ENCODE data around the gene SUGT1. TPM values are rescaled to one million over a fixed set of nuclear protein-coding genes. Genes with fewer than 3 reads are reported as not detected.
A peak's percentile ranks its signal among the peaks of the same experiment; 100 is the strongest.

The SUGT1 gene
- polyA plus RNA-seq, 3 donors from 2014 or later, result 45.0 to 50.7 (median 49.5) TPM

- no peak overlapping the region for H3K4me3 Mint-ChIP-seq
- H3K27ac Mint-ChIP-seq, result no peak overlapping the region
- H3K36me3 Mint-ChIP-seq, result peaks cover 0 to 3% (median 0%) of the 10 kb centered on the region in 3 donors
- peaks cover 0 to 2% of the 10 kb centered on the region in 2 donors for H3K4me1 Mint-ChIP-seq
- H3K9me3 Mint-ChIP-seq, result no peaks in the 10 kb centered on the region
- H3K27me3 Mint-ChIP-seq (ENCODE audit: low read depth in 3 of 3), result peaks cover 0 to 8% (median 0%) of the 10 kb centered on the region in 3 donors
- DNase-seq, result no peak
These were observed 73.6 kb downstream of the SUGT1 start for GRCh38 chr13:52726258-52726657.

- peaks cover 0 to 3% (median 0%) of the 10 kb centered on the region in 3 donors for H3K36me3 Mint-ChIP-seq
- no peak for DNase-seq
- no peak overlapping the region for H3K4me3 Mint-ChIP-seq
- H3K27me3 Mint-ChIP-seq (ENCODE audit: low read depth in 3 of 3), result peaks cover 2 to 11% (median 5%) of the 10 kb centered on the region in 3 donors
- H3K9me3 Mint-ChIP-seq, result no peaks in the 10 kb centered on the region
- peaks cover 2 to 9% of the 10 kb centered on the region in 2 donors for H3K4me1 Mint-ChIP-seq
- no peak overlapping the region for H3K27ac Mint-ChIP-seq
These were observed 81.5 kb downstream of the SUGT1 start for GRCh38 chr13:52734075-52734623.

GRCh38 chr13:52736891-52737290 is 84.3 kb downstream of the SUGT1 start:
- H3K4me3 Mint-ChIP-seq, result no peak overlapping the region
- H3K27ac Mint-ChIP-seq, result no peak overlapping the region
- peaks cover 5 to 9% of the 10 kb centered on the region in 2 donors for H3K4me1 Mint-ChIP-seq
- no peaks in the 10 kb centered on the region for H3K36me3 Mint-ChIP-seq
- no peaks in the 10 kb centered on the region for H3K9me3 Mint-ChIP-seq
- DNase-seq, result no peak
- peaks cover 8 to 13% (median 10%) of the 10 kb centered on the region in 3 donors for H3K27me3 Mint-ChIP-seq (ENCODE audit: low read depth in 3 of 3)

GRCh38 chr13:52737451-52737850 is 84.8 kb downstream of the SUGT1 start:
- Mint-ChIP-seq H3K9me3 (no peaks in the 10 kb centered on the region), H3K4me1 (peaks cover 5 to 9% of the 10 kb centered on the region in 2 donors), H3K36me3 (no peaks in the 10 kb centered on the region), H3K27ac (no peak overlapping the region), H3K27me3 (ENCODE audit: low read depth in 3 of 3) (peaks cover 8 to 16% (median 13%) of the 10 kb centered on the region in 3 donors), H3K4me3 (no peak overlapping the region)
- no peak for DNase-seq

DNA sequence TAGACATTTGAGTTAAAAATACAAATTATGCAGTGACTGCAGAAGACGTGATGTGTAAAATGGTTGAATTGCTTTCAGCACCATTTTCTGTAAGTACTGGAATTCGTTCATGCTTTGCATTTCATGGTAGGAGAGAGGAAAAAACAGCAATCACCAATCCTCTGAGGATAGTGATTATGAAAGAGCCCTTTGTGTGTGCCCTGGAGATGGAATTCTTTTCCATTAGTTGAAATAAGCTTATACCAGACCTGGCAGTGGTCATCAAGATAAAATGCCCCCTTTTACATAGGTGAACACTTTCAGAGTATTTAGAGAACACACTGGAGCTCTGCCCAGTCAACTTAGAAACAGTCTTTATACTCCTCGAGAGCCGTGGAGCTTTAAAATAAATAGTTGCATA is 85.3 kb downstream of the SUGT1 start:
- Mint-ChIP-seq H3K4me3 (peak overlapping the region in 4 of 5 donors; percentile 38 to 53 (median 49)), H3K4me1 (peaks cover 5 to 9% of the 10 kb centered on the region in 2 donors), H3K27ac (no peak overlapping the region), H3K9me3 (no peaks in the 10 kb centered on the region), H3K27me3 (ENCODE audit: low read depth in 3 of 3) (peaks cover 8 to 16% (median 11%) of the 10 kb centered on the region in 3 donors), H3K36me3 (no peaks in the 10 kb centered on the region)
- no peak for DNase-seq

- peaks cover 8 to 23% (median 9%) of the 10 kb centered on the region in 3 donors for H3K27me3 Mint-ChIP-seq (ENCODE audit: low read depth in 3 of 3)
- peaks cover 5 to 9% of the 10 kb centered on the region in 2 donors for H3K4me1 Mint-ChIP-seq
- peak overlapping the region in 4 of 5 donors; percentile 47 to 55 (median 49) for H3K4me3 Mint-ChIP-seq
- H3K9me3 Mint-ChIP-seq, result peaks cover 0 to 3% (median 0%) of the 10 kb centered on the region in 6 donors
- no peaks in the 10 kb centered on the region for H3K36me3 Mint-ChIP-seq
- no peak overlapping the region for H3K27ac Mint-ChIP-seq
- DNase-seq, result peak in 1 of 3 donors; percentile 14
These were observed 86.3 kb downstream of the SUGT1 start for GRCh38 chr13:52738719-52739467.

DNA sequence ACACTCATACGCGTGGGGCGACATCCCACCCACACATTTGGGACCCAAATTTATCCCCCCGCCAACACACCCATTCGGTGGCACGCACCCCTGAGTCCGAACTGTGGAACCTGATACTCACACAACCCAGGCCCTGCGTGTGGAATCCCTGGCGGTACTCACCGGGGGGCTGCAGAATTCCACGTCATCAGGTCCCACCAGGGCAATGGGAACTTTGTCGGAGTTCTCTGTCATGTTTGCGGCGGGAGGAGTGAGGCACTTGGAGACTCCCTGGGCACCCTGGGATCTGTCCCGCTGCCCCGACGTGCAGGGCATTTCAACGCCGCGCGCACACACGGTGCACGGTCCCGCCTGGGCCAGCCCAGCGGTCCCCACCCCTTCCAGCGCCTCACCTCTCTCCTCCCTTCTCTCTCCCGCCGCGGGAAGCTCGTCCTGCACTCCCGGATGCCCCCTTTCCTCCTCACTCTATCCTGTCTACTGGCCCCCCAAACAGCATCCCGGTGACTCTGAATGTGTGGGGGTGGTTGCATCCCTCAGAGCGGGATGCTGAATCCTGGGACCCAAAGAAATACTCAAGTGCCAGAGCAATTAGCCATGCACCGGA is 86.9 kb downstream of the SUGT1 start, which contains the start of gene CNMD:
Gene CNMD (minus strand): TSS at position 353 of the 604 bp plus-strand sequence. CDS start 119 bp downstream, at position 234.
- H3K4me1 Mint-ChIP-seq, result peaks cover 5 to 9% of the 10 kb centered on the region in 2 donors
- peaks cover 0 to 3% (median 0%) of the 10 kb centered on the region in 6 donors for H3K9me3 Mint-ChIP-seq
- no peak for DNase-seq
- peaks cover 8 to 23% (median 9%) of the 10 kb centered on the region in 3 donors for H3K27me3 Mint-ChIP-seq (ENCODE audit: low read depth in 3 of 3)
- no peak within 1 kb of the TSS for H3K27ac Mint-ChIP-seq
- H3K4me3 Mint-ChIP-seq, result peak within 1 kb of the TSS in 4 of 5 donors; percentile 47 to 64 (median 51)
- no peaks in the 10 kb centered on the region for H3K36me3 Mint-ChIP-seq

DNA sequence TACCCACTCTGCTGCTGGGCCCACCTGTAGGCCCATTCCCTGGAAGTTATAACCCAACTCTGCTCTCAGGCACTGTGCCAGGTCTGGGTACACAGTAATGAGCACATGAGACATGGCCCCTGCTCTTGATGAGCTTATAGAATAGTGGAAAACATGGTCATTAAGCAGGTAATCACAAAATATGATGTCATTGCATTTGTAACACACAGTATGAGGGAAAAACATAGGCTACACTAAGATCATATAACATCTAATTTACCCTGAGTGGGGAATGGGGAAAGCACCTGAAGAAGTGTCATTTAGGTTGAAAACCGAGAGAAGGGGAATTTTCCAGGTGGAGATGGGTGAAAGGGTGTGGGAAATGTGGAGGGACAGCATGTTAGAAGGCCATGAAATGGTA is 90.9 kb downstream of the SUGT1 start:
- no peak overlapping the region for H3K27ac Mint-ChIP-seq

GRCh38 chr13:52743988-52744387 is 91.4 kb downstream of the SUGT1 start:
- Mint-ChIP-seq H3K27me3 (ENCODE audit: low read depth in 3 of 3) (peaks cover 11 to 22% (median 12%) of the 10 kb centered on the region in 3 donors), H3K4me1 (peaks cover 0 to 4% of the 10 kb centered on the region in 2 donors), H3K9me3 (peaks cover 0 to 3% (median 0%) of the 10 kb centered on the region in 6 donors), H3K4me3 (no peak overlapping the region), H3K36me3 (no peaks in the 10 kb centered on the region), H3K27ac (no peak overlapping the region)
- no peak for DNase-seq

More for the DNA sequence above, 90.9 kb downstream of the SUGT1 start:
- H3K4me3 Mint-ChIP-seq, result no peak overlapping the region
- DNase-seq, result no peak
- peaks cover 10 to 22% (median 12%) of the 10 kb centered on the region in 3 donors for H3K27me3 Mint-ChIP-seq (ENCODE audit: low read depth in 3 of 3)
- peaks cover 1 to 4% of the 10 kb centered on the region in 2 donors for H3K4me1 Mint-ChIP-seq
- H3K9me3 Mint-ChIP-seq, result peaks cover 0 to 3% (median 0%) of the 10 kb centered on the region in 6 donors
- no peaks in the 10 kb centered on the region for H3K36me3 Mint-ChIP-seq

DNA sequence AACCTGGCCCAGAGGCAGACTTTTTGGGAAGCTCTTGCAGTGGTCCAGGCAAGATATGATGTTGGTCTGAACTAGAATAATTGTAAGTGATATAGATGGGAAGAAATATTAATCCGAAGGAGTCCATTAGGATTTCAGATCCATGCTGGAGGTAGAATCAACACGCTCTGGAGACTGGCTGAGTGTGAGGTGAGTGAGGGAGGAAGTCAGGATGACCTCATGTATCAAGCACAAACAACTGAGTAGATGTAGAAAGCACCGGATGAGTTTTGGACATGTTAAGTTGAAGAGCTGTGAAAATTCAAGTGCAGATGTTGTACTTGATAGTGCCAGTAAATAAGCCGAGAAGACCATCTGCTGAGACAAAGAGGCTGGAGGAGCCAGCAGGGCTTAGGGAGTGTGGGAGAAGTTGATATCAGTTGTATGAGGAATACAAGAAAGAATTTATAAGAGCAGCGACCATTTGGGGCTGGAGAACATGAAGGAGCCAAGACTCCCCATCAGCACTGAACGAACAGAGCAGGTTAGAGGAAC is 92.3 kb downstream of the SUGT1 start:
- peaks cover 9 to 19% (median 9%) of the 10 kb centered on the region in 3 donors for H3K27me3 Mint-ChIP-seq (ENCODE audit: low read depth in 3 of 3)
- H3K9me3 Mint-ChIP-seq, result peaks cover 0 to 3% (median 0%) of the 10 kb centered on the region in 6 donors
- no peaks in the 10 kb centered on the region for H3K4me1 Mint-ChIP-seq
- H3K36me3 Mint-ChIP-seq, result no peaks in the 10 kb centered on the region
- no peak for DNase-seq
- no peak overlapping the region for H3K4me3 Mint-ChIP-seq
- H3K27ac Mint-ChIP-seq, result no peak overlapping the region

GRCh38 chr13:52746141-52746540 is 93.5 kb downstream of the SUGT1 start:
- DNase-seq, result no peak
- no peak overlapping the region for H3K27ac Mint-ChIP-seq
- H3K9me3 Mint-ChIP-seq, result peaks cover 0 to 3% (median 0%) of the 10 kb centered on the region in 6 donors
- peaks cover 6 to 16% (median 7%) of the 10 kb centered on the region in 3 donors for H3K27me3 Mint-ChIP-seq (ENCODE audit: low read depth in 3 of 3)
- no peak overlapping the region for H3K4me3 Mint-ChIP-seq
- H3K36me3 Mint-ChIP-seq, result no peaks in the 10 kb centered on the region
- no peaks in the 10 kb centered on the region for H3K4me1 Mint-ChIP-seq

DNA sequence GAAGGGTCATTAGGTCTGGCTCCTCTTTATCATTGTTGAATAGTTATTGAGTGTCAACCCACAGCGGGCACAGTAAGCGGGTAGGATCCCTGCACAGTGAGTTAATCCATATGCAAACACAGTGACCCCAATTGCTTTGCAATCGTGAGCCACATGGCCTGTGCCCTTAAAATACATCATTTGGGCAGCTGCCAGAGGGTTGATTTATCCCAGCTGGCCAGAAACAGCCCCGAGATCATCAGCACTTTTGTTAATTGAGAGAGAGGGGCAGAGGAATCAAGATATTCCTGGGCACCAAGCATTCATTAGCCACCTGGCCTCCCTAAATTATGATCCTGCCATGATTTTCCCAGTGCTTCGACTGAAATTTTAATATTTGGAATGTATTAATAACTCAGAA is 96.8 kb downstream of the SUGT1 start:
- Mint-ChIP-seq H3K4me1 (no peaks in the 10 kb centered on the region), H3K27me3 (ENCODE audit: low read depth in 3 of 3) (peaks cover 3 to 10% (median 5%) of the 10 kb centered on the region in 3 donors), H3K36me3 (no peaks in the 10 kb centered on the region)

More for the DNA sequence above, 96.8 kb downstream of the SUGT1 start:
- no peak for DNase-seq
- Mint-ChIP-seq H3K27ac (no peak overlapping the region), H3K4me3 (no peak overlapping the region), H3K9me3 (peaks cover 0 to 2% (median 0%) of the 10 kb centered on the region in 6 donors)

Data from immature natural killer cell (primary cell).